Hematopoietic multipotent progenitor cell treated with erythropoietin and hydrocortisone succinate and interleukin-3 and kit ligand, for 17 days (in vitro differentiated cells): ENCODE data around the gene KRT86.
"Not testable (repeated sequence)": the region's sequence is repeated elsewhere in the genome, so short reads cannot be mapped to it uniquely, and the experiment has no call there.

Experiments
- DNase-seq: peaks from one replicate; pipeline ENCODE4 v3.0.0-alpha.2; 2015; ENCODE audit warnings: low spot score

The KRT86 gene

DNA sequence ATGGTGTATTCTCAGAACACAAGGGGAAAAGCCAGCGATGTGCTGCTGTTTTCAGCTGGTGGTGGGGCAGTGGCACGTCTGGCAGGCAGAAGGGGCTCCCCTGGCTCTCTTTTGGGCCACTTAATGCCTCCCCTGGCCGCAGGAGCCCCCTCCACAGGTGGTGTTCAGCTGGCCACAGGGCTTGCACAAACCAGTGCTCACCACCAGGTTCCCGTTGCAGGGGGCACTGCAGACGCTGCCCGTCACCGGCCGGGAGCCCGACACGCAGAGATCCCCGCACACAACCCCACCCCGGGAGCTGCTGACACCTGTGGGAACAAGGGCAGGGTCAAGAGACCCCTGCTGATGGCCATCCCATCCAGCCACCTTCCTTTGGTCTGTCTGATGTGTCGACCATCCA lies 40.1 kb downstream of the KRT86 start:
- no peak for DNase-seq

DNA sequence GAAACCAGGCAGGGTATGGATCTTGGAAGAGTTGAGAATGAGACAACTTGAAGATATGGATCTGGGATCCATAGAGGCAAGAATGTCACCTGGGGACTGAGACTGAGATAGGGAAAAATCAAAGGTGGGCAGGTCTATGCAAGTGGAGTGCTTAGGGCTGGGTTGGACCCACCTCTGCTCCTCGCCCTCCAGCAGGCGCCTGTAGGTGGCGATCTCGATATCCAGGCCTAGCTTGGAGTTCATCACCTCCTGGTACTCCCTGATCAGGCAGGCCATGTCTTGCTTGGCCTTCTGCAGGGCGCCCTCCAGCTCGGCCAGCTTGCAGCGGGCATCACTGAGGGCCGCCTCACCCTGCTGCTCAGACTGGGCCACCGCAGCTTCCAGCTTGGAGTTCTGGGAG lies 41.3 kb downstream of the KRT86 start:
- not testable (repeated sequence) for DNase-seq

DNA sequence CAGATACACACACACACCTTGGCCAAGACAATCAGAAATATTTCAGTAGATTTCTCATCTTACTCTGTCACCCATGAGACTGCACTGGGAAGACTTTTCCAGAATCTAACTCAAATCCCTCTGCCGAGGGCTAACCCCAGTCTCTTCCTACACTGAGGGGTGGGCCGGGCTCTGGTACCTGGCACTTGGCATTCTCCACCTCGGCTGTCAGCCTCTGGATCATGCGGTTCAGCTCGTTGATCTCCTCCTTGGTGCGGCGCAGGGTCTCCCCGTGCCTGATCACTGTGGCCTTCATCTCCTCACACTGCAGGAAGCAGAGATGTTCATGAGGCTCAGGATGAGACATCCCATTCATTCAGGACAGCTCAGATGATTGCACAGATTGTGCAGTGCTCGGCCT lies 41.8 kb downstream of the KRT86 start:
- no peak for DNase-seq

DNA sequence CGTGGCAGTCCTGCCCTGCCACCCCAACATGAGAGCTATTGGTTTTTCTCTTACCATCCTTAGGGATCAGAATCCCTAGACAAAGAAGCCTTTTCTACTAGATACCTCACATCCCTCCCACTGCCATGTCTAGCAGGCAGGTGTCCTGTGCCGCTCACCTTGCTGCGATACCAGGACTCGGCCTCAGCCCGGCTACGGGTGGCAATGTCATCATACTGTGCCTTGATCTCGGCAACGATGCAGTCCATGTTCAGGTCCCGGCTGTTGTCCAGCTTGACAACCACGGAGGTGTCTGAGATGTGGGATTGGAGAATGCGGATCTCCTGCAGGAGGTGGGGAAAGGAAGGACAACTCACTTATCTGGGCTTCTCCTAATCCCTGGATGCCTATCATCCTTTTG lies 42.3 kb downstream of the KRT86 start:
- DNase-seq = no peak

DNA sequence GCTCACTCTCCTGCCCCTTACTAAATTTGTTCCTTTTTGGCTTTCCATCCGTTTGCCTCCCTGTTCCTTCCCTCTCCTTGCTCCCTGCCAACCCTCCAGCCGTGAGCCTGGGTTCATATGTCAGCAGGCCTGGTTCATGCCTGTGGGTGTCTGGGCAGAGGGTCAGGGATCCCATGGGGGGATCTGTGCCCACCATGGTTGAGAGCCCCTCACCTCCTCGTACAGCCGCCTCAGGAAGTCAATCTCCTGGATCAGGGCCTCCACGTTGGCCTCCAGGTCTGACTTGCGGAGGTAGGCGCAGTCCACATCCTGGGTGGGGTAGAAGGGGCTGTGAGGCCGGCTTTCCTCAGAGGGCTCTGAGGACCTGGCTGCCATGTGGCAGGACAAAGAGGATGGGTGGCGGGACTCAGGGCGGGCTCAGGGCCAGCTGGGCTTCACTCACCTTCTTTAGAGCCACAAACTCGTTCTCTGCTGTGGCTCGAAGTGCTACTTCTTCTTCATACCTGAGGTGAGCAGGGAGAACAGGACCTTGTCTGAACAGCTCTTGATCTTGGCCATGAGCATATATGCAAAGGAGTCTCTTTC lies 43.1 kb downstream of the KRT86 start:
- DNase-seq = no peak

DNA sequence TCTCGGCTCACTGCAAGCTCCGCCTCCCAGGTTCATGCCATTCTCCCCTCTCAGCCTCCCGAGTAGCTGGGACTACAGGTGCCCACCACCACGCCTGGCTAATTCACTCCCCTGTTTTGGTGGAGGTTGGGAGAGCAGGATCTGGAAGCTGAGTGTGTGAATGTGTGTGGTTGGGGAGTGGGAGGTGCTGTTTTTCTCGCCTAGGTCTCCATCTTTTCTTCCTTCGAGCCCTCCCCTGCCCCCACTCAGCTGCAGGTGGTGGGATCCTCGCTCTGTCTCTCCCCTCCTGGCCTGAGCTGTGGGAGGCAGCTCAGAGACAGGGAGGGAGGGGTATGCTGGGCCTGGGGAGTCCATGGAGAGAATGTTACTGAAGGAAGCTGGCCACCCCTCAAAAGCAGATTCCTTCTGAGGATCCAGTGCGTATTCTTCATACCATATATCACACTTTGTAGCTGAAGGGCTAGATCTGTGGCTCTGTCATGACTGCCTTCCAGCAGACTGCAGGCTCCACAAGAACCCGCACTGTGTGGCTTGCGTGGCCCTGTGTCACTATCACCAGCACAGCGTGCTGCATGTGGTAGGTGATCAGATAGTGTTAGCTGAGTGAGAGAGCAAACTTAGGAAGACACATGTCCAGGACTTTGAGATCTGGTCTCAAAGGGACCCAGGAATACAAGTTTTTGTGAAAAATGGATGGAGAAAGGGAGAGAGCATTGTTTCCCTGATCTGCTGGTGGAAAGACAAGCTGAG lies 44.0 kb downstream of the KRT86 start:
- no peak for DNase-seq

DNA sequence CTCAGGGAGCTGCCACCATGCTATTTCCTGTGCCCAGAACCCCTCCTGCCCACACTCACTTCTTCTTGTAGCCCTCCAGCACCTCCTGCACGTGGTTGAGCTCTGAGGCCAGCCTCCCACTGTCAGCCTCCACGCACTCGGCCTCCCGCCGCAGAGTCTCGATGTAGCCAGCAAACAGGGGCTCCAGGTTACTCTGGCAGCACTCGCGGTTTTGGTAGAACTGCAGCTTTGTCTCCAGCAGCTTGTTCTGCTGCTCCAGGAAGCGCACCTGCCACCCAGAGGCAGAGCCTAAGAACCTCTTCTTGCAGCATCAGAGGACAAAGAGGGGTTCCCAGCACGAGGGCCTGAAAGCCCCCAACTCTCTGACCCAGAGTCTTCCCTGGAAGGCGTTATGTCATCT lies 44.7 kb downstream of the KRT86 start:
- DNase-seq = no peak

DNA sequence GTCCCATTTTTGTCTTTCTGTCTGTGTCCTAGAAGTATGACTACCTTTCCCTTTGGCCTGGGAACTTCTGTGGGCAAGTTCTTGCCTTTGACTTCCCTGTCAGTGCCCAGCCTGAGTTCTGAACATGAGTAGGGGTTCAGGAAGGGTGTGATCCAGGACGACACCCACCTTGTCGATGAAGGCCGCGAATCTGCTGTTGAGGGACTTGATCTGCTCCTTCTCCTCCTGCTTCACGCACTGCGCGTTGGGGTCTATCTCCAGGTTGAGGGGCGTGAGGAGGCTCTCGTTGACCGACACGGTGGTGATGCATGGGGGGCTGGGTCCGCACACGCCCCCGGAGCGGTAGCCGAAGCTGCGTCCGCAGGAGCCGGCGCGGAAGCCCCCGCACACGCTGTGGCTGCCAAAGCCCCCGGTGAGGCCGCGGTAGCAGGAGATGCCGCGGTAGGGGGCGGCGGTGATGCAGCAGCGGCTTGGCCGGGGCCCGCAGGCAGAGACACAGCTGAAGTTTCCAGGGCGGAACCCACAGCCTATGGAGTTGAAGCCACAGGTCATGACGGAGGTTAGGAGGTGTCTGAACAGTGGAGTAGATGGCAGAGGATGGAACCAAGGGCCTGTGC lies 46.4 kb downstream of the KRT86 start, which contains the start of gene KRT83:
TSS of gene KRT83 (minus strand) at position 615 of the 617 bp plus-strand sequence. CDS start at position 552, 63 bp downstream.
- no peak for DNase-seq

DNA sequence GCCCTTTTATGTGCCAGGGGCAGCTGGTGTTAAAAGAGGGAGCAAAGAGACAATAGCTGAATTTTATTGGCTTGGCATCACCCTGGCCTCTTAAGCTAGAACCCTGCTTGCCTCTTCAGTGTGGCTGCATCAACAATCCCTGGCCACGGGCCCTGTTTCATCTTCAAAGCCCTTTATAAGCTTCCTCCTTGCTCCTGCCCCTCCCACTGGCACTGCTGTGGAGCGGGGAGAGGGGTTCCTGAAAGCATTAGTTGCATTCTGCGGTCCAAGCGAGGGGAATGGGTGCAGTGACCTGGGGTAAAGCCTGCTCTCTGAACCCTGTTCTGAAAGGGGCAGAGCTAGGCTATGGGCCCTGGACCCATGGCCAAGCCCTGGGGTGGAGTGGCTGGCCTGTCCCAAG lies 47.0 kb downstream of the KRT86 start:
- no peak for DNase-seq

DNA sequence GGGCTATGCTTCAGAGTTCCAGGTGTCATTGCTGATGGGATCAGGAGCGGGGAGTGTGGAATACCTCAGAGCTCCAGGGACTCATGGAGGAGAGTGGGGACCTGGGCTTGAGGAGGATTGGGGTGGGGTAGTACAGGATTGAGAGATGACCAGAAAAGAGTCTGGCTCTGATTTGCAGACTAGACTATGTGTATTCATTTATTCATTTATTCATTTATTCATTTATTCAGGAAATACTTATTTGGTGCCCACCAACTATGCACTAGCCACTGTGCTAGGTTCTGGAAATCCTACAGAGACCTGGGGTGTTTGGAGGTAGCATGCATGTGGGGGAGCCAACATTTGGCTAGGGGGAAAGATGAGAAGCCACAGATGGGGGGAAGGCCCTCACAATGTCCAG lies 47.6 kb downstream of the KRT86 start:
- DNase-seq = no peak

DNA sequence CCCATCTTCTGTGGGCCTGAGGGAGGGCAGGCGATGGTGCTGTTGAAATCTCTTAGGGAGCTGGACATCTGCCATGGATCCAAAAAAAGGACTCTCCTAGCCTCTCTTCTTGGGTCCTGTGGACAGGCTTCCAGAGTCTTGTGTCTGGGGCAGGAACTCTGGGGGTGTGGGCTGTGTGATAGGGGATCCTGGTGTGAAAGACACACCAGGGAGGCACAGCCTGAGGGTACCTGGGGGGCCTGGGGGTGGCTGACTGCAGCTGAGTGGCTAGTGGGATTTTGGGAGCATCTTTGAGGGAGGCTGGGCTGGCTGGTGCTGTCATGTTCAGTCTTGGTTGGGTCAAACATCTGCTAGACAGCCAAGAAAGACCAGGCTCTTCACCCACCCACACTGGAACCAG lies 48.6 kb downstream of the KRT86 start:
- DNase-seq = no peak

DNA sequence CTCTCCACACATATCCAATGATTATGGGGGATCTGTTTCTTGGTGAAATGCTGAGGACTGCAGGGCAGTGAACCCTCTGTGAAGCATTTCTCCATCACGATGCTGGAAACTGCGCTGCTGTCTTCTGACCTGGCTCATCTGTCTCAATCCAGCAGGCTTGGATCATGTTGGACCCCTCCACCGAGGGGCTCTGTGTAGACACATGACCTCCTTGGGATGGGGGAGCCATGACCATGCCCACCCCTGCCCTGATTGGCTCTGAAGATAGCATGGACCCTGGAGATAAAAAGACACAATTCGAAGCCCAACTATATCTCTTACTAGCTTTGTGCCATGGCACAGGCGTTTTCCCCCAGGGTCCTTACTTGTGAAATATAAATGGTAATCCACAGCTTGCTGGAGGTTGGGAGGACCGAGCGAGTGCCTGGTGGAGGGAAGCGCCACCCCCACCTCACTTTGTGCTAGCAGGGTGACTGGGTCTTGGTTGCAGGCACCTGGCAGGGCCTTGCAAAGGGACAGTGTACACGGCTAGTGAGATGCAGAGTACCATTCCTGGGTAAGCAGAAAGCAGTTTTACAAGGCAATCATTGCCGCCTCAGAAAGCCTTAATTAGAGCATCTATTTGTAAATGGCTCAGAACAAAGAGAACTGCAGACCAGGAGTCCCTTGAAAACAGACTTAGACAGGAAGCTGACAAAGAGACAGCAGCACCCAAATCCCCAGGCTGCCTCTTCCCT lies 49.1 kb downstream of the KRT86 start:
- no peak for DNase-seq

DNA sequence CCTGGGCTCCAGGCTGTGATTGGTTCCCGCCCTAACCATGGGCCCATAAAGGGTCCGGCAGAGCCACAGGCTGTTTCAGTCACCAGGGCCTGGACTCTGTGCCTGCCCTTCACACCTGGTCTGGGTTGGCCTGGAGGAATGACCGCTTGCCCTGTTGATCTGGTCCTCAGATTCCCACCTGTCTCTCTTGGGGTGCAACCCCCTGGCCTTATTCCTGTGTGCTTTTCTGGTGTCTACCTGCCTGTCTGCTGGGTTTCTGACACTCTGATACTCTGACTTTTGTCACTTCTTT lies 49.7 kb downstream of the KRT86 start:
- no peak for DNase-seq

DNA sequence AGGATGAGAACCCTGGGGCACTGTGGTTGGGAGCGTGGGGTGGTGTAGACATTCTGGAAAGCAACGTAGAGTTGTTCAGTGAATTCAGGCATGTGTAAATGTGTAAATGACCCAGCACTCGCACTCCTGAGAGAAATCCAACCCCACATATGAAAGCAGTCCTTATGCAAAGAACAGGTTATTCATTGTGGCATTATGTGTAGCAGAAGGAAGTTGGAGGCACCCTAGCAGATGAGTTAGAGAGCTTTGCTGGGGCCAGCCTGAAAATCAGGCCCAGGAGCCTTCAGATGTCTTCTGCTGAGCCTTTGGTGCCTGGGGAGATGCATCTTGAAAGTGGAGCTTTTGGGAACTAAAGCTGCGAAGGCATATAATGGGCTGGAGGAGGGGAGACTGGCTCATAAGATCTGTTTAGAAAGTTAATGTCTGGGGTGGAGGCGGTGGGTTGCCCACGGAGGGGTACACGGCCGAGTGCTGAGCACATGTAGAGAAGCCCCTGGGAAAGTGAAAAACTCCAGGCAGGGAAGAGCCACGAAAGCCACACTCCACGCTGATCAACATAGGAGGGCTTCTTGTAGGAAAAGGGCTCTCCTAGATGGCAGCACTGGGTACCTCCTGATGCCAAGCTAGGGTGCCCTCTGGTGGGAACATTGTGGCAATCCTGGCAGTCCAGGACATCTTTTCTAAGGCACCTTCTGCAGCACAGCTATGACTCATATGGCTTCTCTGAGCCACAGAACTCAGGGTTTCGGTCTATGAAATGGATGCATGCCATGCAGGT lies 52.8 kb downstream of the KRT86 start:
- DNase-seq = peak; percentile 76

DNA sequence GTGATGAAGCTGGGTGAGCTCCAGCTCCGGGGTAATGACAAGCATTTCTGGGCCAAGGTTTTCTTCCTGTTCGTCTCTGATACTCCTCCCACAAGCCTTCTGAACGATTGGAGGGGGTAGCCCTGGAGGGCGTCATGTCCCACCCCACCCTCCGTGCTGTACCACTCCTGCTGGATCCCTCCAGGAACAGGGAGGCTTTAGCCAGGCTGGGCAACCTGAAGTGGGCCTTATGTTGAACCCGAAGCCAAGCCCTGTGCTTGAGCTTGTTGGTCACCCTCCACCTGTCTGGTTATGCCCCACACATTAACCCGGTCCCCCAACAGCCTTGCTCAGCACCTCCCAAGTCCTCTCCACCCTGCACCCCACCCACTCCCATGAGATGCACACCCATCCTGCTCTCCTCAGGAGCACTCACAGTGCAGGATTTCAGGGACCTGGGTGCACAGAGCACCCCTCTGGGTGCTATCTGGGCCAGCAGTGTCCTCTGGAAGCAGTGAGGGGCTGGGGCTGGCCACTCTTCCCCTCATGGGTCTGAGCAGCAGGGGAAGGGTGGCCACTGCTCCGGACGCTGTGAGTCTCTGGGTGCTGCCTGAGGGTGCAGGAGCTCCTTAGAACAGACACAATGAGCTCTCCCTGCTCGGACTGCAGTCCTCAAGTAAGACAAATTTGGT lies 53.5 kb downstream of the KRT86 start:
- no peak for DNase-seq

DNA sequence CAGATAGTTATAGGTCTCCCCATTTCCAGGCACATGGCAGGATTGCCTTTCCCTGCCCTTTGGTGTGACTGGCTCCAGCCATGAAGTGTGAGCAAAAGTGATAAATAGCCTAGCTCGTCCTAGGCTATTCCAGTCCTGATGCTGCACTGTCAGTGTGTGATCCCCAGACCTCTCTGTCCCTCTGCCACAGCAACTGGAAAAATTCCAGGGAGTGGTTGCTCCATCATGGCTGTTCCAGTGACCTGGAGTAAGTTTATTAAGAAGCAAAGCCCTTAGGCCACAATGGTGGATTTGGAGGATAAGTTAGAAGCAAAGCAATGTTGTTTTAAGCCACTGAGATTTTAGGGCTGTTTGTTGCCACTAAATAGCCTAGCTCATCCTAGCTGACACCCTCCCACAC lies 56.6 kb downstream of the KRT86 start:
- no peak for DNase-seq

DNA sequence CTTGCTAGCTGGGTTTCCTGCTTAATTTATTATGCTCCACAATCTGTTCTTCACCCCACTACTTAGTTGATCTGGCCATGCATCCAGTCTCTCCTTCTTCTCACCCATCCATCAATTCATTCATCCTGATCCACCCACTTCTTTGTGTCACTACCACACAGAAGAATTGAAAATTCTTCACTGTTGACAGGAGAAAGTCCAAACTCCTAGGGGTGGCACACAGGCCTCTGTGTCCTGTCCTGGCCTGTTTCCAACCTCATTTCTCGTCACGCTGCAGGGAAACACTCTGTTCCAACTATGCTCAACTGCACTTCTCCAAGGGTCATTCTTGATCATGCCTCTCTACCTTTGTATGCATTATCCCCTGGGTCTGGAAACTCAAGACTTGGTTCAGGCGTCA lies 57.4 kb downstream of the KRT86 start:
- DNase-seq = no peak

DNA sequence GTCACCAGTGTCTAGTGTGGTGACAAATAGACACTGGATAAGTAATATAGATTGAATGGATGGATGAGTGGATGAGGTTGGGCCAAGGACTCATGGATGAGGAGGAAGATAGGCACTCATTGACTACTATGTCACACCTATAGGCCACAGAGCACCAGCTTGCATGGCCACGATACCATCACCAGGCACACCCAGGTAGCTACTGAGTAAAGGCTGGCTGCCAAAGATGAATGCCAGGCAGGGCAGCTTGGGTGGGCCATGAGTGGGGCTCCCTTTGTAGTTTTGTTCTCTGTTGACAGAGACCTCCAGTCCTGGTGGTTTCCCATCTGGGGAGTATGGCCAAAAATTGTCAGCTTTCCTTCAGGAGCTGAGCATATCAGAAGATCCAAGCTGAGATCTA lies 57.9 kb downstream of the KRT86 start:
- DNase-seq = no peak

DNA sequence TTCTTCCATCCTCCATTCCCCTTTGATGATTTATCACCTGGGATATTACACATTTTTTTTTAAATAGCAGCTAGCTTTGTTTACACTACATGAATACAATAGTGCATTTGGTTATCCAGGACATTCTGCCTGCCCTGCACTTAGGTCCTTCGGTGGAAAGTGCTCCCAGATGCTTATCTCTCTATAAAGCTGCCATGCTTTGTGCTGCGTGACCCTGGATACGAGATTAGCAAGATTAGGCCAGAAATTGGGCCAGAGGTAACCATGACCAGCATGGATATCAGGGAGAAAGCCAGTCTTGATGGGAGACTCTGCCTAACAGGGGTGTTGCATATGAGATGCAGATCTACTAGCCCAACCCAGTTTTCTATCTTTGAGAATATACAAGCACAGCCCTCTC lies 58.9 kb downstream of the KRT86 start:
- no peak for DNase-seq

DNA sequence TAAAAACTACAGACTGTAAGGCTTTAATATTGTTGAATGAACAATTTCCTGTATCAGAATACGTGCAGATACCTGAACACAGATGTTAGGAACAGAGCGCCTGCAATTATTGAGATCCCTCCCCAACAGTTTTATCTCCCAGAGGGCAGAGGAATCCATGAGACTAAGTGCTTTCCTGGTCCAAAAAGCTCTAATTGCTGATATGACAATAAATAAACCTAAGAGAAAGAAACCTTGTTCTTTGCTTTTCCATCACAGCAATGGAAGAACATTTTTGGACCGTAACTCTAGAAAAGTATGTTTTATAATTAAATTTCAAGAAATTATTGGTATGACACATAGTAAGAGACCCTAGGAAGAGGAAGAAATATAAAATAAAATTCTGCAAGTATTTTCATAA lies 59.7 kb downstream of the KRT86 start:
- no peak for DNase-seq

DNA sequence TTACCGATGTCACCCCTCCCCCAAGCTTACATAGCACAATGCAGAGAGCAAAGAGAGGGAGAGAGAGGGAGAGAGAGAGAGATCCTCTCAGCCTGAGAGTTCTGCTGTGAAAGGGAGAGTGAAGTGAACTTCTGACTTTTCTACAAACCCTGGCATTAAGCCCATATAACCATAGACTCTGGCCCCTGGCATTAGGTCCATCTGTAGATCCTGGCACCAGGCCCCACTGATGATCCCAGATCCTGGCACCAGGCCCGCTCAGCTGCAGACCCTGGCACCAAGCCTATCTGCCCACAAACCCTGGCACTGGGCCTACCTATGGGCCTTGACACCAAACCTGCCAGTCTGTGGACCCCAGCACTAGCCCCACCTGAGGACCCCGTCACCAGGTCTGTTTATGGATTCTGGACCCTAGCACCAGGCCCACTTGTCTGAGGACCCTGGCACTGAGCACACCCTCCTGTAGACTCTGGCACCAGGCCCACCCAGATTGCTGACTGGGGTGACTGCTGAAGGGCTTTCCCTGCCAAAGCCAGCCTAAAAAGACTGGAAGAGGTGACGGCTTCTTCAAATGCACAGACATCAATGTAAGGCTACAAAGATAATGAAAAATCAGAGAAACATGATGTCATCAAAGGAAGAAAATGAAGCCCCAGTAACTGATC lies 61.3 kb downstream of the KRT86 start:
- DNase-seq = no peak
